ENCODE results near the gene SLC10A7. TPM values are rescaled to one million over a fixed set of nuclear protein-coding genes. Genes with fewer than 3 reads are reported as not detected.

Gene SLC10A7
- total and polyA plus RNA-seq, 9 of the 15 experiments (the other 6 are each of a cell fraction or from before 2014, with no cell fraction given), result 6.4 to 22.8 (median 16.1) TPM

DNA sequence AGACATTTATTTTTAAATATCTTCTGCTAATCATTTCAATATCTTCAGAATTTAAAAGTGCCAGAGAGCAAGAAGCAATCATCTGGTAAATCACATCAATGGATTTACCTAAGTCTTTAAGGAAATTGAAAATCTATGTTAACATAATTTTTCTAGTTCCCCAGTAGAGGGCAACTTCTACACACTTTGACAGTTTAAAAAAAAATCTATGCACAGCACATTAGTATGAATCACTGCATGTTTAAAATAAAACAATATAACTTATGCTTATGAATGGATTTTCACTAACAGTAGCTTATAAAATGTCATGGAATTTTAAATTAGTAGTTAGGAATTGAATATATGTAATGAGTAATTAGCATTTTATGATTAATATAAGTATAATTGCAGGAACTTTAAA, 180.9 kb downstream of the SLC10A7 start:
- intact Hi-C loops (cut with micrococcal nuclease), result loop anchor here (5.0 to 10.0 kb wide), 3 partner anchors 182 to 757 kb away; partner anchors contain the start of gene SLC10A7
- Histone ChIP-seq H2AFZ (ENCODE audit: low read depth, low read length) (no peak overlapping the region), H3K4me3 (no peak overlapping the region), H3K36me3 (ENCODE audit: control insufficient read depth, insufficient read depth, low read length) (no peaks in the 10 kb centered on the region), H3K79me2 (ENCODE audit: control insufficient read depth, insufficient read depth, low read length) (no peaks in the 10 kb centered on the region), H4K20me1 (replicated peaks; ENCODE audit: control insufficient read depth, insufficient read depth, low read length) (no peaks in the 10 kb centered on the region), H3K9me1 (ENCODE audit: control insufficient read depth, insufficient read depth, low read length) (no peaks in the 10 kb centered on the region), H3K4me2 (ENCODE audit: insufficient read depth, low read length) (no peak overlapping the region), H3K27me3 (ENCODE audit: control insufficient read depth in 2 of 2, insufficient read depth in 2 of 2, low read length in 2 of 2) (no peaks in the 10 kb centered on the region), H3K27ac (ENCODE audit: extremely low read depth, low read depth, low read length) (no peak overlapping the region), H3K9ac (ENCODE audit: insufficient read depth in 1 of 2, low read depth in 2 of 2, low read length in 2 of 2) (no peak overlapping the region), H3K9me3 (replicated peaks; ENCODE audit: control insufficient read depth, insufficient read depth, low read depth, low read length) (no peaks in the 10 kb centered on the region), H3K4me1 (replicated peaks in 1 of 2; ENCODE audit: control insufficient read depth in 2 of 2, insufficient read depth in 2 of 2, low read length in 2 of 2) (0 out of 5 replicates have a peak, but pooled peaks cover 0 to 6% of the 10 kb centered on the region in 2 experiments)
- POLR2A ChIA-PET, result no interaction called here
- TF ChIP-seq RAD21 (CRISPR knock-in tag; conservative IDR thresholded peaks at IDR 0.05 in 1 of 2, IDR thresholded peaks at IDR 0.05 in 1 of 2) (peak; percentile 28 to 48), SMC3 (conservative IDR thresholded peaks at IDR 0.05; ENCODE audit: insufficient read depth, low read depth, low read length) (0 out of 2 replicates have a peak, but pooled peaks have one; percentile 14), CTCF (IDR thresholded peaks at IDR 0.05 in 2 of 3, conservative IDR thresholded peaks at IDR 0.05 in 1 of 3; ENCODE audit: insufficient read depth in 2 of 3, low read depth in 1 of 3, low read length in 3 of 3) (peak in 1 of 3 experiments; percentile 55; a peak in 2 of 6 replicates), E2F1 (CRISPR knock-in tag; IDR thresholded peaks at IDR 0.05) (no peak), PHF21A (IDR thresholded peaks at IDR 0.05; ENCODE audit: borderline replicate concordance, low read depth) (peak; percentile 93), LARP7 (IDR thresholded peaks at IDR 0.05) (no peak), KLF16 (IDR thresholded peaks at IDR 0.05) (no peak), RCOR1 (IDR thresholded peaks at IDR 0.05; ENCODE audit: borderline replicate concordance in 1 of 2, low read depth in 2 of 2, low read length in 2 of 2) (peak; percentile 17 to 70; a peak in 2 of 4 replicates), ZNF239 (CRISPR knock-in tag; IDR thresholded peaks at IDR 0.05) (no peak), PHB (CRISPR knock-in tag; IDR thresholded peaks at IDR 0.05) (no peak), ZNF384 (IDR thresholded peaks at IDR 0.05; ENCODE audit: low read depth, low read length) (peak; percentile 66), BCL6 (CRISPR knock-in tag; IDR thresholded peaks at IDR 0.05) (no peak), SP1 (CRISPR knock-in tag; IDR thresholded peaks at IDR 0.05) (no peak), KDM1A (IDR thresholded peaks at IDR 0.05) (peak; percentile 76 to 83), ZNF583 (CRISPR knock-in tag; IDR thresholded peaks at IDR 0.05) (no peak)
- TF ChIP-seq, protein P1, sequence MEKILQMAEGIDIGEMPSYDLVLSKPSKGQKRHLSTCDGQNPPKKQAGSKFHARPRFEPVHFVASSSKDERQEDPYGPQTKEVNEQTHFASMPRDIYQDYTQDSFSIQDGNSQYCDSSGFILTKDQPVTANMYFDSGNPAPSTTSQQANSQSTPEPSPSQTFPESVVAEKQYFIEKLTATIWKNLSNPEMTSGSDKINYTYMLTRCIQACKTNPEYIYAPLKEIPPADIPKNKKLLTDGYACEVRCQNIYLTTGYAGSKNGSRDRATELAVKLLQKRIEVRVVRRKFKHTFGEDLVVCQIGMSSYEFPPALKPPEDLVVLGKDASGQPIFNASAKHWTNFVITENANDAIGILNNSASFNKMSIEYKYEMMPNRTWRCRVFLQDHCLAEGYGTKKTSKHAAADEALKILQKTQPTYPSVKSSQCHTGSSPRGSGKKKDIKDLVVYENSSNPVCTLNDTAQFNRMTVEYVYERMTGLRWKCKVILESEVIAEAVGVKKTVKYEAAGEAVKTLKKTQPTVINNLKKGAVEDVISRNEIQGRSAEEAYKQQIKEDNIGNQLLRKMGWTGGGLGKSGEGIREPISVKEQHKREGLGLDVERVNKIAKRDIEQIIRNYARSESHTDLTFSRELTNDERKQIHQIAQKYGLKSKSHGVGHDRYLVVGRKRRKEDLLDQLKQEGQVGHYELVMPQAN (IDR thresholded peaks at IDR 0.05; ENCODE audit: borderline replicate concordance), result no peak
- DNase-seq (ENCODE audit: extremely low read depth in 1 of 4, low spot score in 3 of 4), result no peak
- no peak for ATAC-seq
- CTCF ChIA-PET (ENCODE audit: low intra/inter-chr PET ratio), result interaction anchor here (1.6 kb wide), 1 partner anchor 576 kb away, joined by 14 read pairs; no protein-coding TSS in a partner anchor
- in situ Hi-C loops (cut with MboI), result no loop called here
- peak; percentile 11 for FAIRE-seq
- no TSS peak for BruUV-seq (replicated peaks)

Measured in K562 (cell line).